Right lobe of liver (tissue), 6 donors: ENCODE results near the gene CAMK2N1. TPM values are rescaled to one million over a fixed set of nuclear protein-coding genes. Genes with fewer than 3 reads are reported as not detected.

Source experiments
- ATAC-seq, 4 donors: fragments of 200-7000 bp; cut with Tn5 transposase; one replicate each; pipeline ENCODE4 v1.9.1; 2020; ENCODE audit warnings: mild to moderate bottlenecking in 4 of 4, moderate library complexity in 4 of 4
- DNase-seq, 3 donors: peaks; one replicate each; pipeline ENCODE4 v3.0.0-alpha.2; 2020
- H3K27ac ChIP-seq, 3 donors: fragments of 200-600 bp; one replicate each; pipeline ENCODE4 v1.8.0; 2022
- H3K27me3 ChIP-seq, 2 donors: fragments of 200-600 bp; one replicate each; pipeline ENCODE4 v1.8.0; 2022
- H3K36me3 ChIP-seq, 4 donors: fragments of 200-600 bp; sonication (generic) in 1 of 4; one replicate each; pipeline versions ENCODE4 v1.5.1 to v1.8.0; 2017 to 2022; ENCODE audit warnings: control low read depth in 1 of 4
- H3K4me1 ChIP-seq, 4 donors: fragments of 200-600 bp; sonication (generic) in 1 of 4; one replicate each; pipeline versions ENCODE4 v1.5.1 to v1.8.0; 2017 to 2022; ENCODE audit warnings: control low read depth in 1 of 4
- H3K4me3 ChIP-seq, 3 donors: fragments of 200-600 bp; one replicate each; pipeline ENCODE4 v1.8.0; 2022
- H3K9me3 ChIP-seq, 4 donors: fragments of 200-600 bp; sonication (generic) in 1 of 4; one replicate each; pipeline versions ENCODE4 v1.5.1 to v1.8.0; 2017 to 2022; ENCODE audit warnings: control low read depth in 1 of 4
- POLR2A ChIP-seq: fragments of 450-650 bp; IDR thresholded peaks from one replicate; pipeline ENCODE4 v1.6.1; 2017; ENCODE audit warnings: antibody characterized with exemption, mild to moderate bottlenecking
- WGBS: methylation state at CpG from one replicate; pipeline ENCODE4 v1.1.6; 2018; ENCODE audit warnings: low coverage, low lambda C conversion rate; ENCODE audit not compliant: insufficient coverage; ENCODE audit errors: missing lambda C conversion rate; 5-methylcytosine and 5-hydroxymethylcytosine counted together
- intact Hi-C, 2 donors: fragments of 100-400 bp; cut with DNase I; formaldehyde crosslinking; loops; one replicate each; pipeline versions ENCODE4 v1.11.2 to v1.14.1; 2022
- total RNA-seq, 6 experiments: library from RNA; depleted of rRNA in 2 of 6; stranded (reverse); fragments of >200 nt in 2 of 6; fragmentation: NEBNext Ultra II Directional in 3 of 6; extraction: Animal tissue kit (Norgen Biotek cat#: 25700) in 3 of 6; gene quantifications; one replicate each; pipeline versions ENCODE4 v1.1.0 to v1.2.4, GENCODE V29; 2016 to 2023
- TF ChIP-seq, protein P1 (sequence below), 4 donors: fragments of 200-600 bp in 3 of 4; fragments of 450-650 bp in 1 of 4; IDR thresholded peaks; one replicate each; pipeline versions ENCODE4 v1.5.1 to v1.8.0; 2016 to 2022; ENCODE audit warnings: antibody characterized with exemption in 4 of 4, mild to moderate bottlenecking in 2 of 4
- donor health status: DM: no; HTN: yes; CAD: no.
- donor health status: DM: no; HTN: no; CAD: no.
- donor health status: DM: no; HTN: no; CAD: no.
- donor health status: DM: no; HTN: yes; CAD: no.
- donor health status: DM: no; HTN: yes; CAD: no.

The CAMK2N1 gene
- total RNA-seq, 6 experiments from 2014 or later = 10.4 to 30.2 (median 20.1) TPM

DNA sequence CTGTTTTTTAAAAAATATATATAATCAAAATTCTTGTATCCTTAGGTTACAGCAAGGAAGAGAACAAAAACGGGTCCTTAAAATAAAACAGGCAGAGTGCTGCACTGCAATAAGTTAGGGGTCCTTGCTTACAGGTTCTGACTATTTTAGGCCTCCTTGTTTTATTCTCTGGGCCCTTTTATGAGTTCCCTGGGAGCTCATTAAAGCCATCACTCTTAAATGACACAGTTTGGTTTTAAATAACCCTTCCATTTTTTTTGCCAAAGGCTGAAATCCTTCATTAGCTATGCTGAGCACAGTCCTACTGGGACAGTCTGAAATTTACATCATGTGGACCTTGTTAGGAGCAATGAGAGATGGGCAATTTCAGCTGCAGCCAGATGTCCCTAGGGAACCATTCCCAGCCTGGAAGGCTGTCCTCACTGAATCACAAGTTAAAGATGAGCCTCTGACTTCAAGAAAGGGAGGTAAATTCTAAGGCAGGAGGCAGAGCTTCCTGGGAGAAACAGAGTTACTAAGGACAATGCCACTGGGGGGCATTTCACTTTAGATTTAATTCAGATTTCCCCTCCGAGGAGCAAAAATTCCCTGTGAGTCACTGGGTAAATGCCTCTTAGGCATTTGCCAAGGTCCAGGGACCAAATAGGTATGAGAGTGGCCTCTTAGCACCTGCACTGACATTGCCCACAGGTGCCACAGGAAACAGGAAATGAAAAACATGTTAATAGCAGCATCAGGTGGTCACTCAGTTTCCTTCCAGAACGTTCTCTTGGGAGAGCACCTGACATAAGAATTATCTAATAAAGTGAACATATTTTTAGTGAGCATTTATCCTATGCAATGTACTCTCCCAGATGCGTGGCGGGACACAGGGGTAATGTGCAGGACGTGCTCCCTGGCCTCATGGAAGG is 25.8 kb upstream of the CAMK2N1 start:
- ATAC-seq (no peak), DNase-seq (no peak)
- Histone ChIP-seq H3K27me3 (no peaks in the 10 kb centered on the region), H3K36me3 (no peaks in the 10 kb centered on the region), H3K4me1 (peaks cover 0 to 6% (median under 1%) of the 10 kb centered on the region in 4 donors), H3K9me3 (no peaks in the 10 kb centered on the region), H3K27ac (no peak overlapping the region), H3K4me3 (no peak overlapping the region)
- TF ChIP-seq, protein P1, sequence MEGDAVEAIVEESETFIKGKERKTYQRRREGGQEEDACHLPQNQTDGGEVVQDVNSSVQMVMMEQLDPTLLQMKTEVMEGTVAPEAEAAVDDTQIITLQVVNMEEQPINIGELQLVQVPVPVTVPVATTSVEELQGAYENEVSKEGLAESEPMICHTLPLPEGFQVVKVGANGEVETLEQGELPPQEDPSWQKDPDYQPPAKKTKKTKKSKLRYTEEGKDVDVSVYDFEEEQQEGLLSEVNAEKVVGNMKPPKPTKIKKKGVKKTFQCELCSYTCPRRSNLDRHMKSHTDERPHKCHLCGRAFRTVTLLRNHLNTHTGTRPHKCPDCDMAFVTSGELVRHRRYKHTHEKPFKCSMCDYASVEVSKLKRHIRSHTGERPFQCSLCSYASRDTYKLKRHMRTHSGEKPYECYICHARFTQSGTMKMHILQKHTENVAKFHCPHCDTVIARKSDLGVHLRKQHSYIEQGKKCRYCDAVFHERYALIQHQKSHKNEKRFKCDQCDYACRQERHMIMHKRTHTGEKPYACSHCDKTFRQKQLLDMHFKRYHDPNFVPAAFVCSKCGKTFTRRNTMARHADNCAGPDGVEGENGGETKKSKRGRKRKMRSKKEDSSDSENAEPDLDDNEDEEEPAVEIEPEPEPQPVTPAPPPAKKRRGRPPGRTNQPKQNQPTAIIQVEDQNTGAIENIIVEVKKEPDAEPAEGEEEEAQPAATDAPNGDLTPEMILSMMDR (IDR thresholded peaks at IDR 0.05) = no peak
- TF ChIP-seq POLR2A = no peak
- intact Hi-C loops = no loop called here
- WGBS = 41% methylated on average over 6 of the region's 6 CpGs

DNA sequence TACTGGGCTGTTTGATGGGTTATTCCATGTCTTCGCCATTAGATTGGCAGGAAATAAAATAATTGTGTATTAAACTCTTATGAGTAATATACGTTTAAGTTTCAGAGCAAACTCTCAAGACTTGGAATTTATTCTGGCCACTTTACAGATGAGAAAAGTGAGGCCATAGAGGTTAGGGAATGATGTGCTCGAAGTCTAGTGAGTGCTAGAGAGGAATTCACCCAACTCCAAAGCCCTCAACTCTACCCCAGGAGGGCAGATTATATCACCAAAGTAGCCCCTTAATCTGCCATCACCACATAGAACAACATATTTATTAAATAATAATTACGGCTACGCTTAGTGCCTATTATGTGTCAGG is 22.4 kb upstream of the CAMK2N1 start:
- TF ChIP-seq, protein P1 (IDR thresholded peaks at IDR 0.05) = no peak
- no peak for TF ChIP-seq POLR2A
- no peaks in the 10 kb centered on the region for H3K36me3 ChIP-seq
- H3K27ac ChIP-seq = peak overlapping the region; percentile 41 to 62 (median 55)
- no peaks in the 10 kb centered on the region for H3K9me3 ChIP-seq
- WGBS = 60% methylated on average over 5 of the region's 5 CpGs
- intact Hi-C loops = no loop called here
- no peaks in the 10 kb centered on the region for H3K27me3 ChIP-seq
- DNase-seq (no peak), ATAC-seq (no peak)
- peak overlapping the region; percentile 96 to 99 (median 98) for H3K4me3 ChIP-seq
- H3K4me1 ChIP-seq = peaks cover 0 to 17% (median 4%) of the 10 kb centered on the region in 4 donors

DNA sequence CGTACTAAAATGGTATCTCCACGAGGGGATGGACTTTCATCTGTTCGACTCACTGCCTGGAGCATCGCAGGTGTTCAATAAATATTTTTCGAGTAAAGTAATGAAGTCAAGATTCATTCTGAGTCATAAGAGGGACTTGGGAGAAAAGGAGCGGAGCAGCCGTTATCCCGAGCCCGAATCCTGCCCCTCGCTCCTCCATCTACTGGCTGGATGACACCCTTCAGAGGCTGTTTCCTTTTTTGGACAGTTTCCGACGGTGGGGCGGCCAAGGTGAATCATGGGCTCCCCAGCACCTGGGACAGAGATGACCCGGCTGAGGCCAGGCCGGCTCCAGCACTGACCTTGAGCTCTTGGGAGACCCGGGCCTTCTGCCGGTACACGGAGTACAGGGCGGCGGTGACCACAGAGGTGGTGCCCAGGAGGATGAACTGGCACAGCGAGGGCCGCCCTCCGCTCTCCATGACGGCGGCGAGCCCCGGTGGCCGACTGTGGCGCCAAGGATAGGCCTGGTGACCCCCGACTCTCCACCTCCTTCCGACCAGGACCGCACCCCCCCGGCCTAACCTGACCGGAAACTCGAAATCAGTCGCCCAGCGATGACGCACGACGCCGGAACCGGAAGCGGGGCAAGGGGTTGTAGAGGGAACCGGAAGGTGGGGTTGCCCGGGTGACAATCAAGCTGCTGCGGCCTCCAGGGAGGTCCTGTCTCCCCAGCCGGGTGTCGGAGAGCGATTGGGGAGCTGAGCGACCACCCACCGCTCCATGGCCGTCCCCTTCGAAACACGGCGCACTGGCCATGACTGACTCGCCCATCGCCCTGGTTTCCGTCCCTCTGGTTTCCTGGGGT is 21.8 kb upstream of the CAMK2N1 start, which contains the start of gene MUL1:
MUL1 (minus strand) TSS at position 588 of the 847 bp plus-strand sequence; CDS start at position 461, 127 bp downstream.
- 2% methylated on average over 30 of the region's 58 CpGs for WGBS
- H3K9me3 ChIP-seq = no peaks in the 10 kb centered on the region
- H3K27ac ChIP-seq = peak within 1 kb of the TSS; percentile 41 to 62 (median 55)
- peak; percentile 96 to 99 (median 98) for ATAC-seq
- intact Hi-C loops = no loop called here
- H3K36me3 ChIP-seq = peaks cover 0 to 4% (median 1%) of the 10 kb centered on the region in 4 donors
- H3K4me3 ChIP-seq = peak within 1 kb of the TSS; percentile 96 to 99 (median 98)
- TF ChIP-seq POLR2A = peak; percentile 68
- TF ChIP-seq, protein P1 (IDR thresholded peaks at IDR 0.05) = no peak
- peaks cover 0 to 17% (median 4%) of the 10 kb centered on the region in 4 donors for H3K4me1 ChIP-seq
- H3K27me3 ChIP-seq = no peaks in the 10 kb centered on the region
- DNase-seq = peak; percentile 93 to 97 (median 96)

DNA sequence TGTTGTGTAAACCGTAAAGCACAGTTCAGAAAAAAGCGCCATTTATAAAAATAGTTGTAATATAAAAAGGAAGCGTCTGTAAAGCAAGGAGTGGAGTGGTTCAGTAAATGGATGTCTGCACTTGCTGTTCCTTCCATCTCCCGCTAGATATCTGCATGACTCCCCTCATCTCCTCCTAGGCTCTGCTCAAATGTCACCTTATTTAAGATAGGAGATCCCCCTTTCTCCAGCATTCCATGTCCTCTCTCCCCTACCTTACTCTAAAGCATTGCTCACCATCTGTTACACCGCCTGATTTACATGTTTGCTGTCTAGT is 21.2 kb upstream of the CAMK2N1 start:
- DNase-seq (no peak), ATAC-seq (peak in 1 of 4 donors; percentile 6)
- H3K9me3 ChIP-seq = no peaks in the 10 kb centered on the region
- 38% methylated on average over 5 of the region's 5 CpGs for WGBS
- TF ChIP-seq, protein P1 (IDR thresholded peaks at IDR 0.05) = no peak
- TF ChIP-seq POLR2A = no peak
- peak overlapping the region in 2 of 3 donors; percentile 41 to 55 for H3K27ac ChIP-seq
- peak overlapping the region; percentile 96 to 99 (median 98) for H3K4me3 ChIP-seq
- H3K36me3 ChIP-seq = peaks cover 0 to 10% (median 5%) of the 10 kb centered on the region in 4 donors
- peaks cover 0 to 17% (median 4%) of the 10 kb centered on the region in 4 donors for H3K4me1 ChIP-seq
- H3K27me3 ChIP-seq = no peaks in the 10 kb centered on the region
- intact Hi-C loops = no loop called here
